GM18873 (cell line): ENCODE results near the gene ZFHX2.
"Not testable (repeated sequence)": the region's sequence is repeated elsewhere in the genome, so short reads cannot be mapped to it uniquely, and the experiment has no call there.

Experiments
- ATAC-seq: cut with Tn5 transposase; IDR thresholded peaks from one replicate; pipeline ENCODE4 v1.9.1; 2021; ENCODE audit warnings: mild to moderate bottlenecking, moderate library complexity, moderate number of reproducible peaks; ENCODE audit not compliant: unreplicated experiment, low FRiP score

Gene ZFHX2

DNA sequence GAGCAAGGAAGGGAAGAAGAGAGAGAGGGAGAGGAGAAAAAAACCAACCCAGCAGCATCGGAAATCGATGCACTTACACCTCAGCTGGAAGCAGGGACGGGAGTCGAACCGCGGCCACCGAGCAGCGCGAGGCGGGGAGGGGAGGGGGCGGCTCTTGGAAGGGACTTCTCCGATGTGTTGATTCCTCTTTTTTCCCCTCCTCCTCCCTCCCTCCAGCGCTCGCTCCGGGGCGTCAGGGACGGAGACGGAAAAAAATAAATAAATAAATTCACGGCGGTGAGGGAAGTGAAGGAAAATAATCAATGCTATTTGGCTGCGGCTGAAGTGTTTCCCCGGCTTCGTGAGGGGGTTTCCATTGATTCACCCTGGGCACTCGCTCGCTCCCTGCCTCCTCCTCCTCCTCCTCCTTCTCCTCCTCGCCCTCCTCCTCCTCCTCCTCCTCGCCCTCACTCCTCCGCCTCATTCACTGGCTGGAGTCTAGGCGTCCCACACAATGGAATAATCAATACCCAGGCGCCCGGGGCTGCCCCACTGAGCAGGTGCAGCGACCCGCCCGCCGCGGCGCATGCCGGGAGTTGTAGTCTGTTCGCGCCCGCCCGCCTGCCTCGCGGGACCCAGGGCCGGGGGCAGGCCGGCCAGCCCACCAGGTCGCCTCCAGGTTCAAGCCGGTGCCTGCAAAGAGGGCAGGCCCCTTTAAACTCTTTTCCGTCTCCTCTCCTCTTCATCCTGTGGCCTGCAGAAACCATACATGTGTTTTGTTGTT, at the start of gene ZFHX2:
ZFHX2 (minus strand) TSS at position 500 of the 763 bp plus-strand sequence. CDS start 16,440 bp downstream, outside the sequence.
- ATAC-seq: no peak

DNA sequence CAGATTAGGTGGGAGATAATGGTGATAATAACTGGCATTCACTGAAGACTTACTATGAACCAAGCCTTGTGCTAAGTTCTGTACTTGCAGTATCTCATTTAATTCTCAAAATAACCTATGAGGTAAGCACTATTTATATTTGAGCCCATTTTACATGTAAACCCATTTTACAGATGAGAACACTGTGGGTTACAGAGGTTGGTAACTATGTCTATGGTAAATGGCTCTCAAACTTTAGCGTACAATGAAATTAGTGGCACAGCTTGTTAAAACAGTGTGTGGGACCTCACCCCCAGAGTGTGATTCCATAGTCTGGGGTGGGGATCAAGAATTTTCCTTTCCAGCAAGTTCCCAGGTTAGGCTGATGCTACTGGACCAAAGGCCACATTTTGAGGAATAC, 49.2 kb upstream of the ZFHX2 start:
- no peak for ATAC-seq

- no peak for ATAC-seq
These were observed 48.8 kb upstream of the ZFHX2 start for GRCh38 chr14:23600322-23600707.

DNA sequence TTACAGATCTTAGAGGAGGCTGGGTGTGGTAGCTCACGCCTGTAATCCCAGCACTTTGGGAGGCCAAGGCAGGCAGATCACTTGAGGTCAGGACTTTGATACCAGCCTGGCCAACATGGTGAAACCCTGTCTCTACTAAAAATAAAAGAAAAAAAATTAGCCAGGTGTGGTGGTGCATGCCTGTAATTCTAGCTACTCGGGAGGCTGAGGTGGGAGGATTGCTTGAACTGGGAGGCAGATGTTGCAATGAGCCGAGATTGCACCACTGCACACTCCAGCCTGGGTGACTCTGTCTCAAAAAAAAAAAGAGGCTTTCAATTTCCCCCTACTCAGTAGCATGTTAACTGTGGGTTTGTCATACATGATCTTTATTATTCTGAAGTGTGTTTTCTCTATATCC, 42.6 kb upstream of the ZFHX2 start:
- not testable (repeated sequence) for ATAC-seq

DNA sequence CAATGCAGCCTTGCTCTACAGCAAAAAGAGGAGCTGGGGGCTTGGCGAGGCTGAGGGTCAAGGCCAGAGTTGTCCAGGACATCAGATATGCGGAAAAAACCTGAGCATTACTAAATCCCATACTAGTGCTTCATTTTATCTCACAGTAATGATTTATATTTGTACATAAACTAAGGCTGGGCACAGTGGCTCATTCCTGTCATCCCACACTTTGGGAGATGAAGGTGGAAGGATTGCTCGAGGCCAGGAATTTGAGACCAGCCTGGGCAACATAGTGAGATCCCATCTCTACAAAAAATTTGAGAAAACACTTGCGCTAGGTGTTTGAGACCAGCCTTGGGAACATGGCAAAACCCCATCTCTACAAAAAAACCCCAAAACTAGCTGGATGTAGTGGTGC, 38.6 kb upstream of the ZFHX2 start:
- no peak for ATAC-seq

DNA sequence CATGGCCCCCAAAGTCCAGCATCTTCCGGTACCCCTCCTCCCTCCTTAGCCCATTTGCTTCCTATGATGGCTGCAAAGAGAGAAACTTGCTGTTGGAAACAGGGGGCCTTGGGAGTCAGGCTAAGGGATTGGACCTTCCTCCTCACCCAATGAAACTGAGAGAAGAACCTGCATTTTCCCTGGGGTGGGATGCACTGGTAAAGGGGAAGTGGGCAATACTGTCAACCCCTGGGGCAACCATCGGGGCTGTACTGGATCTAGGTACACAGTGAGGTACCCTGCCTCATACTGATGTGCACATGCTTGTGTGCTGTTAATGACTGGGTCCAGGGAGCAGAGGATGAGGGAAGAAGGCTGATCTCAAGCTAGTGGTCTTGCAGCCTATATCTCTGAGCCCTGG, 38.0 kb upstream of the ZFHX2 start:
- ATAC-seq: no peak

DNA sequence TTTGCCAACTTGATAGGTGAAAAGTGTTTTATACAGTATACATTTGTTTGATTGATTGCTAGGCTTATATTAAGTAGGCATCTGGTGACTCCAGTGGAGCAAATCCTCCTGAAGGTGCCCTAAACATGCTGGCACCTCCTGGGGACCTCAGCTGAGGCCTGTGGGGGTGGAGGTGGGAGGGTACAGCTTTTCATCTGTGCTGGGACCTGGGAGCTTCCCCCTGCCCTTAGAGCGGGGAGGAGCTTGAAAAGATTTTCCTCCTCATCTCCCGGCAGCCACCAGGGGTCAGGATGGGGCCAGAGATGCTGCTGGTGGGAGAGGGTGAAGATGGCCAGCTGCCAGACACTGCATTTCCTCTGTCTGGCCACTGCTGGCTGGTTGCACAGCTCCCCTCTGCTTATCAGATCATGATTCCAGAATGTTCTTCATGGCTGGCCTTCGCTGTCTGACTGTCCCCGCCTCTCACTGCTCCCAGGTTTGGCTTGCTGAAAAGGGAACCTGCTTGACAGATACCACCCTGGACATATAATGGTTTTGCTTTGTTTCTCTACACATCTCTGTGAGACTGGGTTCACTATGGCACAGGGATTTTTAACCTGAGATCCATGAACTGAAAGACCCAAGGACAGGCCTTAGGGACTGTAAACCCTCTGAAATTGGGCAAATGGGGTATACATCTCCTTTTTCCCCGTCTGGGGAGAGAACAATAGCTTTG, 37.5 kb upstream of the ZFHX2 start:
- peak; percentile 82 for ATAC-seq

DNA sequence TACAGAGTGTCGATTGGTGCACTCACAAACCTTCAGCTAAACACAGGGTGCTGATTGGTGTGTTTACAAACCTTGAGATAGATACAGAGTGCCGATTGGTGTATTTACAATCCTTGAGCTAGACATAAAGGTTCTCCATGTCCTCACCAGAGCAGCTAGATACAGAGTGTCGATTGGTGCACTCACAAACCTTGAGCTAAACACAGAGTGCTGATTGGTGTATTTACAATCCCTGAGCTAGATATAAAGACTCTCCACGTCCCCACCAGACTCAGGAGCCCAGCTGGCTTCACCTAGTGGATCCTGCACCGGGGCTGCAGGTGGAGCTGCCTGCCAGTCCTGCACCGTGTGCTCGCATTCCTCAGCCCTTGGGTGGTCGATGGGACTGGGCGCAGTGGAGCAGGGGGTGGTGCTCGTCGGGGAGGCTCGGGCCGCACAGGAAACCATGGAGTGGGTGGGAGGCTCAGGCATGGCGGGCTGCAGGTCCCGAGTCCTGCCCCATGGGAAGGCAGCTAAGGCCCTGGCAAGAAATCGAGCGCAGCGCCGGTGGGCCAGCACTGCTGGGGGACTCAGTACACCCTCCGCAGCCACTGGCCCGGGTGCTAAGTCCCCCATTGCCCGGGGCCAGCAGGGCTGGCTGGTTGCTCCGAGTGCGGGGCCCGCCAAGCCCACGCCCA, 33.1 kb upstream of the ZFHX2 start:
- not testable (repeated sequence) for ATAC-seq

DNA sequence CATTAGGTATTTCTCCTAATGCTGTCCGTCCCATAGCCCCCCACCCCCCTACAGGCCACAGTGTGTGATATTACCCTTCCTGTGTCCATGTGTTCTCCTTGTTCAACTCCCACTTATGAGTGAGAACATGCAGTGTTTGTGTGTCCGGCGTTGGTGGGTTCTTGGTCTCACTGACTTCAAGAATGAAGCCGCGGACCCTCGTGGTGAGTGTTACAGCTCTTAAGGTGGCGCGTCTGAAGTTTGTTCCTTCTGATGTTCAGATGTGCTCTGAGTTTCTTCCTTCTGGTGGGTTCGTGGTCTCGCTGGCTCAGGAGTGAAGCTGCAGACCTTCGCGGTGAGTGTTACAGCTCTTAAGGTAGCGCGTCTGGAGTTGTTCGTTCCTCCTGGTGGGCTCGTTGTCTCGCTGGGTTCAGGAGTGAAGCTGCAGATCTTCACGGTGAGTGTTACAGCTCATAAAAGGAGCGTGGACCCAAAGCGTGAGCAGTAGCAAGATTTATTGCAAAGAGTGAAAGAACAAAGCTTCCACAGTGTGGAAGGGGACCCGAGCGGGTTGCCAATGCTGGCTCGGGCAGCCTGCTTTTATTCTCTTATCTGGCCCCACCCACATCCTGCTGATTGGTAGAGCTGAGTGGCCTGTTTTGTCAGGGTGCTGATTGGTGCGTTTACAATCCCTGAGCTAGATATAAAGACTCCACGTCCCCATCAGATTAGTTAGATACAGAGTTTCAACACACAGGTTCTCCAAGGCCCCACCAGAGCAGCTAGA, 32.4 kb upstream of the ZFHX2 start:
- ATAC-seq: not testable (repeated sequence)

- no peak for ATAC-seq
These were observed 31.6 kb upstream of the ZFHX2 start for GRCh38 chr14:23582906-23583760.

- ATAC-seq: no peak
These were observed 29.4 kb upstream of the ZFHX2 start for GRCh38 chr14:23580948-23581281.

- no peak for ATAC-seq
These were observed 28.8 kb upstream of the ZFHX2 start for GRCh38 chr14:23580152-23580926.

DNA sequence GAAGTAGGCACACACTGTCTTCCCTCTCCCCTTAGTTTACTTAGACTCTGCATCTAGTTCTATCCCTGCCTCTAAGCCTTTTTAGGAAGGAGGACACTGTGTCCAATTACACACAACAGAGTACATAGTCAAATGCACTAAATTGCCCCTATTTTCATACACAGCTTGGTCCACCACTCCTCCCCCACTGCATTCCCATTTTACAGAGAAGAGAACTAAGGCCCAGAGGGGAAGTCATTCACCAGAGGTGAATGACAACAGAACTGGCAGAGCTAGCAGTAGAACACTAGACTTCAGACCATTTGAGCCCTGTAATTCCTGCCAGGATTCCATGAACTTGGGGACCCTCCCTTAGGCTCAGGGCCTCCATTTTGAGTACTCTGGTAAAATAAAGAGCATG, 28.2 kb upstream of the ZFHX2 start:
- ATAC-seq: no peak

GRCh38 chr14:23579311-23579630, 27.7 kb upstream of the ZFHX2 start:
- ATAC-seq: no peak

- ATAC-seq: no peak
These were observed 27.2 kb upstream of the ZFHX2 start, which contains the start of gene JPH4 for GRCh38 chr14:23578560-23579310. JPH4 (minus strand) TSS chr14:23578790; CDS start chr14:23577453, 1,337 bp downstream.

DNA sequence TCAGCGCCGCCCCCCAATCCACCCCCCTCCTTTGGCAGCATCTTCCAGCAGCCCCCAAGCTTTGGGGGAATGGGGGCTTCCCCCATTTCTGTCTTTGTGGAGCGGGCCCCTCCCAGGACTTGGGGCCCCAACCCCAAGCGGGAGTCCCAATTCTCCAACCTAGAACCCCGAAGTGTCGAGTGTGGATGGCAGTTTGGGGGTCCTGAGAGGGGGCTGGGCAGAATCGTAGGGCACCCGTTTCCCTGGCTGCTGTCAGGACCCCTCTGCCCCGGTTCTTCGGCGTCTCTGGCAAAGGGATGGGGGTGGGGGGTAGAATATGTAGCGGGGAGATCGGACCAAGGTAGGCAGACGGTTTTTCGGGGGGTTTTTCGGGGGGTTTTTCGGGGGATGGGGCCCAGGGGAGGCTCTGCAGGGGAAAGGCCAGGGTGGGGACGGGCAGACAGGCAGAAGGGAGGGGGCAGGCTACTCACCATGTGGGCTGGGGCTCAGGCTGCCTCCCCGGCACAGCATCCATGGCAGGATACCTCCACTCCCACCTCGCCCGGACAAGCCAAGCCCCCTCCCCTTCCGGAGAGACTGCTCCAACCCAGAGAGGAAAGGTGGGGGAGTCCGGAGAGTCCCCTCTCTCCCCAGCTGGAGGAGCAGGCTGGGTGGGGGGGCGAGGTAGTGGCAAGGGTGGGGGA, 26.3 kb upstream of the ZFHX2 start:
- no peak for ATAC-seq

DNA sequence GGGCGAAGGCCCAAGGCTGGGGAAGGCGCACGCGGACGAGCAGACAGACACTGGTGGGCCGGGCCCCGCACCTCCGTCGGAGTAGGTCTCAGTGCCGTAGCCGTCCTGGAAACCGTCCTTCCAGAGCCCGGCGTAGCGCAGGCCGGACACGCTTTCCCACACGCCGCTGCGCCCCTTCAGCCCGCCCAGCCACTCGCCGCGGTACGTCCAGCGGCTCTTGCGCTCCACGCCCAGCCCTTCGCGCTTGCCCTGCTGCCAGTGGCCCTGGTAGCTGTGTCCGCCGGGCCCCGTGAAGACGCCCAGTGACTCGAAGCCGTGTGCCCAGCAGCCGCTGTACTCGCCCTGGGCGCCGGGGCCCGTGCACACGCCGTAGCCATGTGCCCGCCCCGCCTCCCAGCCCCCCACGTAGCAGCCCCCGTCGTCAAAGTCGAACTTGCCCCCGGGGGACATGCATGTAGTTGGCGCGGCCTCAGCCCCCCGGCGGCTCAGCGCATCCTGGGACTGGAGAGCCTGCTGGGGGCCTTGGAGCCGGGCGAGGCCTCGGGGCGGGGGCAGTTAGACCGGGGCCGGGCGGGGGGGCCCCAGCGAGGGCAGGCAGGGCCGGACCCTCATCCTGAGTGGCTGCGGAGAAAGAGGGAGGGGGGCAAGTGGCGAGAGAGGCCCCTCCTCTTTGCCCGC, 25.6 kb upstream of the ZFHX2 start:
- no peak for ATAC-seq
